K562 (cell line): ENCODE measurements around the gene CDH1. TPM values are rescaled to one million over a fixed set of nuclear protein-coding genes. Genes with fewer than 3 reads are reported as not detected.

Experiments
- ATF7 ChIP-seq: fragments of 450-650 bp; IDR thresholded peaks from 2 replicates; pipeline ENCODE4 v1.7.1; 2014; ENCODE audit warnings: mild to moderate bottlenecking, moderate library complexity
- DDX20 ChIP-seq: fragments of 450-650 bp; IDR thresholded peaks from 2 replicates; pipeline ENCODE4 v1.6.1; 2016; ENCODE audit warnings: missing genetic modification characterization, low read depth, mild to moderate bottlenecking, missing compliant biosample characterization, moderate library complexity
- FOXP4 ChIP-seq: sonication (generic); formaldehyde crosslinking; IDR thresholded peaks from 2 replicates; pipeline ENCODE4 v1.8.0; 2022; ENCODE audit warnings: mild to moderate bottlenecking, missing genetic modification reagents, borderline replicate concordance
- GABPB1 ChIP-seq: sonication (generic); formaldehyde crosslinking; IDR thresholded peaks from 2 replicates; pipeline ENCODE4 v1.8.0; 2022; ENCODE audit warnings: mild to moderate bottlenecking, missing genetic modification reagents
- PATZ1 ChIP-seq: fragments of 250-450 bp; sonication (Bioruptor Pico); IDR thresholded peaks from 2 replicates; pipeline ENCODE4 v1.5.0; 2020; ENCODE audit warnings: mild to moderate bottlenecking, borderline replicate concordance
- PML ChIP-seq: IDR thresholded peaks from 2 replicates; pipeline ENCODE4 v1.6.1; 2012; ENCODE audit warnings: low read length, inconsistent platforms
- PTRF ChIP-seq: fragments of 450-650 bp; IDR thresholded peaks from 2 replicates; pipeline ENCODE4 v1.6.1; 2016; ENCODE audit warnings: mild to moderate bottlenecking, missing genetic modification characterization, missing compliant biosample characterization
- PYGO2 ChIP-seq: fragments of 450-650 bp; IDR thresholded peaks from 2 replicates; pipeline ENCODE4 v1.6.1; 2016; ENCODE audit warnings: mild to moderate bottlenecking, missing genetic modification characterization, moderate library complexity, missing compliant biosample characterization
- ZNF512 ChIP-seq: IDR thresholded peaks from 2 replicates; pipeline ENCODE4 v1.6.1; 2016; ENCODE audit warnings: missing genetic modification characterization, missing compliant biosample characterization
- ZNF778 ChIP-seq: fragments of 450-650 bp; formaldehyde crosslinking; IDR thresholded peaks from 2 replicates; pipeline ENCODE4 v1.4.0; 2020; ENCODE audit warnings: mild to moderate bottlenecking, moderate library complexity
- polyA plus RNA-seq, 8 experiments: library from polyadenylated mRNA; depleted of rRNA in 4 of 8; stranded (reverse) in 5 of 8; unstranded in 3 of 8; fragments of >200 nt; fragmentation: Nextera tagmentation in 2 of 8; fragmentation: Illumina TruSeq in 1 of 8; extraction: Ambion mirVana in 2 of 8; extraction: Trizol in 1 of 8; gene quantifications; 2 replicates each; pipeline versions ENCODE4 v1.2.1 to v1.2.3, GENCODE V29; 2011 to 2014; ENCODE audit warnings: inconsistent platforms in 1 of 8, missing spikeins in 1 of 8
- total RNA-seq, 7 experiments: library from RNA; depleted of rRNA in 6 of 7; stranded (reverse); fragments of >200 nt in 6 of 7; fragmentation: Illumina TruSeq in 2 of 7; extraction: Trizol in 2 of 7; gene quantifications; 2 replicates each; pipeline versions ENCODE4 v1.2.1 to v1.2.3, GENCODE V29; 2011 to 2021; ENCODE audit warnings: low replicate concordance in 1 of 7
- TF ChIP-seq, protein P1 (sequence below): fragments of 450-650 bp; IDR thresholded peaks from 2 replicates; pipeline ENCODE4 v1.6.1; 2016; ENCODE audit warnings: mild to moderate bottlenecking, moderate library complexity

The CDH1 gene
- total and polyA plus RNA-seq, 9 of the 15 experiments (the other 6 are each of a cell fraction or from before 2014, with no cell fraction given), result 0.01 to 0.69 TPM; not detected in 7

GRCh38 chr16:68724797-68725196 lies 12.3 kb upstream of the CDH1 start (continued):
- TF ChIP-seq, protein P1, sequence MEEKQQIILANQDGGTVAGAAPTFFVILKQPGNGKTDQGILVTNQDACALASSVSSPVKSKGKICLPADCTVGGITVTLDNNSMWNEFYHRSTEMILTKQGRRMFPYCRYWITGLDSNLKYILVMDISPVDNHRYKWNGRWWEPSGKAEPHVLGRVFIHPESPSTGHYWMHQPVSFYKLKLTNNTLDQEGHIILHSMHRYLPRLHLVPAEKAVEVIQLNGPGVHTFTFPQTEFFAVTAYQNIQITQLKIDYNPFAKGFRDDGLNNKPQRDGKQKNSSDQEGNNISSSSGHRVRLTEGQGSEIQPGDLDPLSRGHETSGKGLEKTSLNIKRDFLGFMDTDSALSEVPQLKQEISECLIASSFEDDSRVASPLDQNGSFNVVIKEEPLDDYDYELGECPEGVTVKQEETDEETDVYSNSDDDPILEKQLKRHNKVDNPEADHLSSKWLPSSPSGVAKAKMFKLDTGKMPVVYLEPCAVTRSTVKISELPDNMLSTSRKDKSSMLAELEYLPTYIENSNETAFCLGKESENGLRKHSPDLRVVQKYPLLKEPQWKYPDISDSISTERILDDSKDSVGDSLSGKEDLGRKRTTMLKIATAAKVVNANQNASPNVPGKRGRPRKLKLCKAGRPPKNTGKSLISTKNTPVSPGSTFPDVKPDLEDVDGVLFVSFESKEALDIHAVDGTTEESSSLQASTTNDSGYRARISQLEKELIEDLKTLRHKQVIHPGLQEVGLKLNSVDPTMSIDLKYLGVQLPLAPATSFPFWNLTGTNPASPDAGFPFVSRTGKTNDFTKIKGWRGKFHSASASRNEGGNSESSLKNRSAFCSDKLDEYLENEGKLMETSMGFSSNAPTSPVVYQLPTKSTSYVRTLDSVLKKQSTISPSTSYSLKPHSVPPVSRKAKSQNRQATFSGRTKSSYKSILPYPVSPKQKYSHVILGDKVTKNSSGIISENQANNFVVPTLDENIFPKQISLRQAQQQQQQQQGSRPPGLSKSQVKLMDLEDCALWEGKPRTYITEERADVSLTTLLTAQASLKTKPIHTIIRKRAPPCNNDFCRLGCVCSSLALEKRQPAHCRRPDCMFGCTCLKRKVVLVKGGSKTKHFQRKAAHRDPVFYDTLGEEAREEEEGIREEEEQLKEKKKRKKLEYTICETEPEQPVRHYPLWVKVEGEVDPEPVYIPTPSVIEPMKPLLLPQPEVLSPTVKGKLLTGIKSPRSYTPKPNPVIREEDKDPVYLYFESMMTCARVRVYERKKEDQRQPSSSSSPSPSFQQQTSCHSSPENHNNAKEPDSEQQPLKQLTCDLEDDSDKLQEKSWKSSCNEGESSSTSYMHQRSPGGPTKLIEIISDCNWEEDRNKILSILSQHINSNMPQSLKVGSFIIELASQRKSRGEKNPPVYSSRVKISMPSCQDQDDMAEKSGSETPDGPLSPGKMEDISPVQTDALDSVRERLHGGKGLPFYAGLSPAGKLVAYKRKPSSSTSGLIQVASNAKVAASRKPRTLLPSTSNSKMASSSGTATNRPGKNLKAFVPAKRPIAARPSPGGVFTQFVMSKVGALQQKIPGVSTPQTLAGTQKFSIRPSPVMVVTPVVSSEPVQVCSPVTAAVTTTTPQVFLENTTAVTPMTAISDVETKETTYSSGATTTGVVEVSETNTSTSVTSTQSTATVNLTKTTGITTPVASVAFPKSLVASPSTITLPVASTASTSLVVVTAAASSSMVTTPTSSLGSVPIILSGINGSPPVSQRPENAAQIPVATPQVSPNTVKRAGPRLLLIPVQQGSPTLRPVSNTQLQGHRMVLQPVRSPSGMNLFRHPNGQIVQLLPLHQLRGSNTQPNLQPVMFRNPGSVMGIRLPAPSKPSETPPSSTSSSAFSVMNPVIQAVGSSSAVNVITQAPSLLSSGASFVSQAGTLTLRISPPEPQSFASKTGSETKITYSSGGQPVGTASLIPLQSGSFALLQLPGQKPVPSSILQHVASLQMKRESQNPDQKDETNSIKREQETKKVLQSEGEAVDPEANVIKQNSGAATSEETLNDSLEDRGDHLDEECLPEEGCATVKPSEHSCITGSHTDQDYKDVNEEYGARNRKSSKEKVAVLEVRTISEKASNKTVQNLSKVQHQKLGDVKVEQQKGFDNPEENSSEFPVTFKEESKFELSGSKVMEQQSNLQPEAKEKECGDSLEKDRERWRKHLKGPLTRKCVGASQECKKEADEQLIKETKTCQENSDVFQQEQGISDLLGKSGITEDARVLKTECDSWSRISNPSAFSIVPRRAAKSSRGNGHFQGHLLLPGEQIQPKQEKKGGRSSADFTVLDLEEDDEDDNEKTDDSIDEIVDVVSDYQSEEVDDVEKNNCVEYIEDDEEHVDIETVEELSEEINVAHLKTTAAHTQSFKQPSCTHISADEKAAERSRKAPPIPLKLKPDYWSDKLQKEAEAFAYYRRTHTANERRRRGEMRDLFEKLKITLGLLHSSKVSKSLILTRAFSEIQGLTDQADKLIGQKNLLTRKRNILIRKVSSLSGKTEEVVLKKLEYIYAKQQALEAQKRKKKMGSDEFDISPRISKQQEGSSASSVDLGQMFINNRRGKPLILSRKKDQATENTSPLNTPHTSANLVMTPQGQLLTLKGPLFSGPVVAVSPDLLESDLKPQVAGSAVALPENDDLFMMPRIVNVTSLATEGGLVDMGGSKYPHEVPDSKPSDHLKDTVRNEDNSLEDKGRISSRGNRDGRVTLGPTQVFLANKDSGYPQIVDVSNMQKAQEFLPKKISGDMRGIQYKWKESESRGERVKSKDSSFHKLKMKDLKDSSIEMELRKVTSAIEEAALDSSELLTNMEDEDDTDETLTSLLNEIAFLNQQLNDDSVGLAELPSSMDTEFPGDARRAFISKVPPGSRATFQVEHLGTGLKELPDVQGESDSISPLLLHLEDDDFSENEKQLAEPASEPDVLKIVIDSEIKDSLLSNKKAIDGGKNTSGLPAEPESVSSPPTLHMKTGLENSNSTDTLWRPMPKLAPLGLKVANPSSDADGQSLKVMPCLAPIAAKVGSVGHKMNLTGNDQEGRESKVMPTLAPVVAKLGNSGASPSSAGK, result no peak
- TF ChIP-seq ATF7 (0 out of 2 replicates have a peak, but pooled peaks have one; percentile 26), PATZ1 (CRISPR knock-in tag) (no peak), PML (no peak), PYGO2 (tag) (no peak), ZNF778 (no peak), GABPB1 (CRISPR knock-in tag) (no peak), PTRF (no peak), FOXP4 (CRISPR knock-in tag) (no peak), DDX20 (tag) (no peak), ZNF512 (tag) (no peak)
